GM12878 (cell line): ENCODE data around the gene ZBTB49. TPM values are rescaled to one million over a fixed set of nuclear protein-coding genes. Genes with fewer than 3 reads are reported as not detected.

Experiments used
- ATAC-seq: fragments of 200-7000 bp; cut with Tn5 transposase; 3 replicates; pipeline ENCODE4 v1.9.1; 2020; ENCODE audit warnings: mild to moderate bottlenecking, moderate library complexity
- BruUV-seq: library from RNA; stranded (reverse); fragments of 400-500 nt; replicated peaks from 2 replicates; lab custom pipeline; 2021; lab: Mats Ljungman, UMichigan
- CTCF ChIA-PET: fragments of 300-600 bp; sonication (Branson Sonifier 250); formaldehyde crosslinking; extraction: SDS; loops from one replicate; lab custom pipeline; 2021; ENCODE audit warnings: inconsistent platforms; lab: Yijun Ruan, JAX
- POLR2A ChIA-PET: fragments of 350-600 bp; formaldehyde crosslinking; extraction: SDS; loops from one replicate; lab custom pipeline; 2021; ENCODE audit warnings: inconsistent platforms; lab: Charles Lee
- RAD21 ChIA-PET: fragments of 300-600 bp; sonication (Branson Sonifier 250); formaldehyde crosslinking; loops from one replicate; lab custom pipeline; 2023; ENCODE audit warnings: antibody characterized with exemption; ENCODE audit not compliant: unreplicated experiment; lab: Charles Lee
- SMC1A ChIA-PET: fragments of 300-600 bp; sonication (Branson Sonifier 250); formaldehyde crosslinking; loops from one replicate; lab custom pipeline; 2023; ENCODE audit not compliant: unreplicated experiment, uncharacterized antibody; lab: Charles Lee
- DNase-seq: peaks from one replicate; pipeline ENCODE4 v3.0.0-alpha.2; 2011; ENCODE audit warnings: low read depth, low spot score
- FAIRE-seq: peaks from 3 replicates; lab custom pipeline; 2011; peaks lifted over from hg19 to GRCh38; lab: Jason Lieb, UNC
- H2AFZ ChIP-seq: 2 replicates; pipeline ENCODE4 v1.6.0; 2011; ENCODE audit warnings: low read depth, low read length, control low read depth; ENCODE audit not compliant: control insufficient read depth
- H3K27ac ChIP-seq: 2 replicates; pipeline ENCODE4 v1.5.1; 2011; ENCODE audit warnings: control low read depth; ENCODE audit not compliant: control insufficient read depth, insufficient read depth
- H3K27me3 ChIP-seq, 2 experiments: replicated peaks in 1 of 2; 2 replicates each; pipeline versions ENCODE4 v1.6.0 to v1.6.1; 2011; ENCODE audit warnings: low read length in 1 of 2; ENCODE audit not compliant: control insufficient read depth in 2 of 2, insufficient read depth in 2 of 2
- H3K36me3 ChIP-seq, 2 experiments: 2 replicates each; pipeline ENCODE4 v1.5.1; 2011; ENCODE audit warnings: low read length in 1 of 2; ENCODE audit not compliant: control insufficient read depth in 2 of 2, insufficient read depth in 2 of 2
- H3K4me1 ChIP-seq: 2 replicates; pipeline ENCODE4 v1.6.1; 2011; ENCODE audit warnings: mild to moderate bottlenecking, low read length, moderate library complexity, mixed read lengths; ENCODE audit not compliant: control insufficient read depth, insufficient read depth
- H3K4me2 ChIP-seq: 2 replicates; pipeline ENCODE4 v1.6.0; 2011; ENCODE audit warnings: control low read depth; ENCODE audit not compliant: control insufficient read depth, insufficient read depth
- H3K4me3 ChIP-seq: fragments of 200-600 bp; sonication (generic); 2 replicates; pipeline ENCODE4 v1.5.1; 2016
- H3K79me2 ChIP-seq: 2 replicates; pipeline ENCODE4 v1.6.0; 2011; ENCODE audit warnings: low read length; ENCODE audit not compliant: control insufficient read depth, insufficient read depth
- H3K9ac ChIP-seq: 2 replicates; pipeline ENCODE4 v1.8.0; 2011; ENCODE audit warnings: low read length, control low read depth, mixed read lengths; ENCODE audit not compliant: control insufficient read depth, insufficient read depth
- H3K9me3 ChIP-seq: replicated peaks from 3 replicates; pipeline ENCODE4 v1.5.1; 2011; ENCODE audit warnings: mild to moderate bottlenecking, low read length; ENCODE audit not compliant: control insufficient read depth, insufficient read depth
- H4K20me1 ChIP-seq: 2 replicates; pipeline ENCODE4 v1.6.0; 2011; ENCODE audit not compliant: control insufficient read depth, insufficient read depth
- ESRRA ChIP-seq: IDR thresholded peaks from 2 replicates; pipeline ENCODE4 v1.6.1; 2012; ENCODE audit warnings: mild to moderate bottlenecking, low read length, improper control_type of control experiment
- ETV6 ChIP-seq, 2 experiments: fragments of 450-650 bp in 1 of 2; IDR thresholded peaks in 1 of 2; conservative IDR thresholded peaks in 1 of 2; 2 replicates each; pipeline ENCODE4 v1.6.1; 2014; ENCODE audit warnings: antibody characterized with exemption in 1 of 2, borderline replicate concordance in 1 of 2, low read depth in 1 of 2, mild to moderate bottlenecking in 1 of 2, moderate library complexity in 1 of 2
- FOS ChIP-seq: IDR thresholded peaks from 3 replicates; pipeline ENCODE4 v1.6.1; 2011; ENCODE audit warnings: borderline replicate concordance; ENCODE audit not compliant: insufficient read length; ENCODE audit errors: extremely low read depth
- FOXK2 ChIP-seq: fragments of 450-650 bp; IDR thresholded peaks from 2 replicates; pipeline ENCODE4 v1.6.1; 2017; ENCODE audit warnings: mild to moderate bottlenecking, moderate library complexity
- IKZF2 ChIP-seq, 2 experiments: fragments of 450-650 bp; IDR thresholded peaks; 2 replicates each; pipeline ENCODE4 v1.6.1; 2017; ENCODE audit warnings: mild to moderate bottlenecking in 2 of 2, moderate library complexity in 2 of 2
- POLR2AphosphoS2 ChIP-seq: IDR thresholded peaks from 2 replicates; pipeline ENCODE4 v1.6.1; 2011; ENCODE audit warnings: low read depth, mild to moderate bottlenecking, low read length, improper control_type of control experiment, moderate library complexity
- RB1 ChIP-seq: fragments of 450-650 bp; formaldehyde crosslinking; IDR thresholded peaks from 2 replicates; pipeline ENCODE4 v1.6.1; 2017; ENCODE audit warnings: mild to moderate bottlenecking, borderline replicate concordance
- SMAD1 ChIP-seq: fragments of 450-650 bp; IDR thresholded peaks from 2 replicates; pipeline ENCODE4 v1.6.1; 2018; ENCODE audit warnings: mild to moderate bottlenecking, low read depth; ENCODE audit not compliant: partially characterized antibody
- TCF3 ChIP-seq: IDR thresholded peaks from 2 replicates; pipeline ENCODE4 v1.6.1; 2012; ENCODE audit warnings: low read depth, mild to moderate bottlenecking, low read length, borderline replicate concordance; ENCODE audit not compliant: insufficient read depth
- YY1 ChIP-seq: IDR thresholded peaks from 2 replicates; pipeline ENCODE4 v1.6.1; 2011; ENCODE audit warnings: low read depth, mild to moderate bottlenecking, low read length
- ZNF384 ChIP-seq: IDR thresholded peaks from 2 replicates; pipeline ENCODE4 v1.6.1; 2012; ENCODE audit warnings: low read depth, mild to moderate bottlenecking, low read length, improper control_type of control experiment, borderline replicate concordance
- WGBS: methylation state at CpG from one replicate; pipeline ENCODE4 v1.1.6; 2016; ENCODE audit warnings: low lambda C conversion rate; ENCODE audit not compliant: insufficient replicate concordance, insufficient coverage; ENCODE audit errors: missing lambda C conversion rate; 5-methylcytosine and 5-hydroxymethylcytosine counted together
- in situ Hi-C: fragments of 300-500 bp; cut with MboI; formaldehyde crosslinking; loops from 9 replicates; pipeline ENCODE4 v1.14.3; 2018; ENCODE audit warnings: mixed read lengths
- intact Hi-C: fragments of 100-400 bp; cut with micrococcal nuclease; formaldehyde crosslinking; loops from one replicate; pipeline ENCODE4 v1.14.2; 2022; ENCODE audit not compliant: unreplicated experiment
- polyA plus RNA-seq, 11 experiments: library from polyadenylated mRNA; depleted of rRNA in 4 of 11; unstranded in 6 of 11; stranded (reverse) in 5 of 11; fragments of >200 nt; fragmentation: Nextera tagmentation in 4 of 11; fragmentation: Illumina TruSeq in 1 of 11; extraction: Ambion mirVana in 4 of 11; extraction: Trizol in 1 of 11; gene quantifications; 1 replicate in 1 of 11; 2 replicates in 10 of 11; pipeline versions ENCODE4 v1.2.1 to v1.2.3, GENCODE V29; 2011 to 2016; ENCODE audit warnings: inconsistent platforms in 2 of 11, missing spikeins in 2 of 11, low read depth in 1 of 11
- total RNA-seq, 4 experiments: library from RNA; depleted of rRNA in 3 of 4; stranded (reverse); fragments of >200 nt in 3 of 4; fragmentation: Illumina TruSeq in 1 of 4; extraction: Trizol in 1 of 4; gene quantifications; 2 replicates each; pipeline versions ENCODE4 v1.2.1 to v1.2.3, GENCODE V29; 2013 to 2021
- TF ChIP-seq, protein P1 (sequence below): fragments of 150-350 bp; IDR thresholded peaks from 2 replicates; pipeline ENCODE4 v1.6.1; 2016; ENCODE audit warnings: low read depth, low read length
- TF ChIP-seq, protein P2 (sequence below): fragments of 450-650 bp; IDR thresholded peaks from 2 replicates; pipeline ENCODE4 v1.6.1; 2016; ENCODE audit warnings: mild to moderate bottlenecking, moderate library complexity, borderline replicate concordance
- TF ChIP-seq, protein P3 (sequence below): fragments of 450-650 bp; IDR thresholded peaks from 2 replicates; pipeline ENCODE4 v1.6.1; 2014; ENCODE audit warnings: mild to moderate bottlenecking

Gene ZBTB49
- total and polyA plus RNA-seq, 10 of the 15 experiments (the other 5 are each of a cell fraction or from before 2014, with no cell fraction given), result 0.37 to 4.8 (median 4.1) TPM

GRCh38 chr4:4249866-4250265 lies 40.2 kb upstream of the ZBTB49 start:
- ChIA-PET POLR2A (no interaction called here), CTCF (interaction anchor here (0.7 to 1.6 kb wide), 3 partner anchors 10 to 184 kb away, joined by 3 to 11 read pairs (median 3); no protein-coding TSS in a partner anchor), SMC1A (interaction anchor here (0.6 kb wide), 1 partner anchor 16 kb away, joined by 3 read pairs; no protein-coding TSS in a partner anchor), RAD21 (no interaction called here)
- ATAC-seq (no peak), DNase-seq (no peak), FAIRE-seq (no peak)
- intact Hi-C loops (no loop called here), in situ Hi-C loops (loop anchor here (5.0 kb wide), 1 partner anchor 87 kb away; no protein-coding TSS in a partner anchor)
- no TSS peak for BruUV-seq
- Histone ChIP-seq H3K4me1 (peaks cover 7% of the 10 kb centered on the region), H3K4me3 (no peak overlapping the region), H3K36me3 (peaks cover 0 to 3% of the 10 kb centered on the region in 2 experiments; a peak in 3 of 4 replicates), H3K9ac (no peak overlapping the region), H2AFZ (no peak overlapping the region), H4K20me1 (no peaks in the 10 kb centered on the region), H3K4me2 (no peak overlapping the region), H3K27ac (no peak overlapping the region), H3K27me3 (no peaks in the 10 kb centered on the region), H3K79me2 (peaks cover 13% of the 10 kb centered on the region), H3K9me3 (no peaks in the 10 kb centered on the region)
- 94% methylated on average over 8 of the region's 8 CpGs for WGBS
- TF ChIP-seq ZNF384, result no peak
- TF ChIP-seq YY1, result no peak
- TF ChIP-seq TCF3, result no peak
- no peak for TF ChIP-seq ETV6 (conservative IDR thresholded peaks at IDR 0.05 in 1 of 2, IDR thresholded peaks at IDR 0.05 in 1 of 2; ENCODE audit: borderline replicate concordance in 1 of 2, low read depth in 1 of 2)
- TF ChIP-seq, protein P1, sequence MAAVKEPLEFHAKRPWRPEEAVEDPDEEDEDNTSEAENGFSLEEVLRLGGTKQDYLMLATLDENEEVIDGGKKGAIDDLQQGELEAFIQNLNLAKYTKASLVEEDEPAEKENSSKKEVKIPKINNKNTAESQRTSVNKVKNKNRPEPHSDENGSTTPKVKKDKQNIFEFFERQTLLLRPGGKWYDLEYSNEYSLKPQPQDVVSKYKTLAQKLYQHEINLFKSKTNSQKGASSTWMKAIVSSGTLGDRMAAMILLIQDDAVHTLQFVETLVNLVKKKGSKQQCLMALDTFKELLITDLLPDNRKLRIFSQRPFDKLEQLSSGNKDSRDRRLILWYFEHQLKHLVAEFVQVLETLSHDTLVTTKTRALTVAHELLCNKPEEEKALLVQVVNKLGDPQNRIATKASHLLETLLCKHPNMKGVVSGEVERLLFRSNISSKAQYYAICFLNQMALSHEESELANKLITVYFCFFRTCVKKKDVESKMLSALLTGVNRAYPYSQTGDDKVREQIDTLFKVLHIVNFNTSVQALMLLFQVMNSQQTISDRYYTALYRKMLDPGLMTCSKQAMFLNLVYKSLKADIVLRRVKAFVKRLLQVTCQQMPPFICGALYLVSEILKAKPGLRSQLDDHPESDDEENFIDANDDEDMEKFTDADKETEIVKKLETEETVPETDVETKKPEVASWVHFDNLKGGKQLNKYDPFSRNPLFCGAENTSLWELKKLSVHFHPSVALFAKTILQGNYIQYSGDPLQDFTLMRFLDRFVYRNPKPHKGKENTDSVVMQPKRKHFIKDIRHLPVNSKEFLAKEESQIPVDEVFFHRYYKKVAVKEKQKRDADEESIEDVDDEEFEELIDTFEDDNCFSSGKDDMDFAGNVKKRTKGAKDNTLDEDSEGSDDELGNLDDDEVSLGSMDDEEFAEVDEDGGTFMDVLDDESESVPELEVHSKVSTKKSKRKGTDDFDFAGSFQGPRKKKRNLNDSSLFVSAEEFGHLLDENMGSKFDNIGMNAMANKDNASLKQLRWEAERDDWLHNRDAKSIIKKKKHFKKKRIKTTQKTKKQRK, result no peak
- TF ChIP-seq RB1, result no peak
- no peak for TF ChIP-seq ESRRA
- TF ChIP-seq SMAD1, result no peak
- TF ChIP-seq IKZF2 (IDR thresholded peaks at IDR 0.05), result no peak
- TF ChIP-seq, protein P2, sequence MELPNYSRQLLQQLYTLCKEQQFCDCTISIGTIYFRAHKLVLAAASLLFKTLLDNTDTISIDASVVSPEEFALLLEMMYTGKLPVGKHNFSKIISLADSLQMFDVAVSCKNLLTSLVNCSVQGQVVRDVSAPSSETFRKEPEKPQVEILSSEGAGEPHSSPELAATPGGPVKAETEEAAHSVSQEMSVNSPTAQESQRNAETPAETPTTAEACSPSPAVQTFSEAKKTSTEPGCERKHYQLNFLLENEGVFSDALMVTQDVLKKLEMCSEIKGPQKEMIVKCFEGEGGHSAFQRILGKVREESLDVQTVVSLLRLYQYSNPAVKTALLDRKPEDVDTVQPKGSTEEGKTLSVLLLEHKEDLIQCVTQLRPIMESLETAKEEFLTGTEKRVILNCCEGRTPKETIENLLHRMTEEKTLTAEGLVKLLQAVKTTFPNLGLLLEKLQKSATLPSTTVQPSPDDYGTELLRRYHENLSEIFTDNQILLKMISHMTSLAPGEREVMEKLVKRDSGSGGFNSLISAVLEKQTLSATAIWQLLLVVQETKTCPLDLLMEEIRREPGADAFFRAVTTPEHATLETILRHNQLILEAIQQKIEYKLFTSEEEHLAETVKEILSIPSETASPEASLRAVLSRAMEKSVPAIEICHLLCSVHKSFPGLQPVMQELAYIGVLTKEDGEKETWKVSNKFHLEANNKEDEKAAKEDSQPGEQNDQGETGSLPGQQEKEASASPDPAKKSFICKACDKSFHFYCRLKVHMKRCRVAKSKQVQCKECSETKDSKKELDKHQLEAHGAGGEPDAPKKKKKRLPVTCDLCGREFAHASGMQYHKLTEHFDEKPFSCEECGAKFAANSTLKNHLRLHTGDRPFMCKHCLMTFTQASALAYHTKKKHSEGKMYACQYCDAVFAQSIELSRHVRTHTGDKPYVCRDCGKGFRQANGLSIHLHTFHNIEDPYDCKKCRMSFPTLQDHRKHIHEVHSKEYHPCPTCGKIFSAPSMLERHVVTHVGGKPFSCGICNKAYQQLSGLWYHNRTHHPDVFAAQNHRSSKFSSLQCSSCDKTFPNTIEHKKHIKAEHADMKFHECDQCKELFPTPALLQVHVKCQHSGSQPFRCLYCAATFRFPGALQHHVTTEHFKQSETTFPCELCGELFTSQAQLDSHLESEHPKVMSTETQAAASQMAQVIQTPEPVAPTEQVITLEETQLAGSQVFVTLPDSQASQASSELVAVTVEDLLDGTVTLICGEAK, result no peak
- TF ChIP-seq FOXK2, result no peak
- no peak for TF ChIP-seq POLR2AphosphoS2
- TF ChIP-seq, protein P3, sequence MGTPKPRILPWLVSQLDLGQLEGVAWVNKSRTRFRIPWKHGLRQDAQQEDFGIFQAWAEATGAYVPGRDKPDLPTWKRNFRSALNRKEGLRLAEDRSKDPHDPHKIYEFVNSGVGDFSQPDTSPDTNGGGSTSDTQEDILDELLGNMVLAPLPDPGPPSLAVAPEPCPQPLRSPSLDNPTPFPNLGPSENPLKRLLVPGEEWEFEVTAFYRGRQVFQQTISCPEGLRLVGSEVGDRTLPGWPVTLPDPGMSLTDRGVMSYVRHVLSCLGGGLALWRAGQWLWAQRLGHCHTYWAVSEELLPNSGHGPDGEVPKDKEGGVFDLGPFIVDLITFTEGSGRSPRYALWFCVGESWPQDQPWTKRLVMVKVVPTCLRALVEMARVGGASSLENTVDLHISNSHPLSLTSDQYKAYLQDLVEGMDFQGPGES, result no peak
- no peak for TF ChIP-seq FOS
